Activated T-helper 17 cell treated with anti-CD3 and anti-CD28 coated beads, Interleukin-2, amount 50 U/mL, for 72 hours (primary cell): Measurements from ENCODE around the gene RBM19. TPM values are rescaled to one million over a fixed set of nuclear protein-coding genes. Genes with fewer than 3 reads are reported as not detected.
"Not testable (repeated sequence)": the region's sequence is repeated elsewhere in the genome, so short reads cannot be mapped to it uniquely, and the experiment has no call there.

Experiments used
- ATAC-seq: fragments of 150-1000 bp; cut with Tn5 transposase; replicated peaks from 2 replicates; pipeline ENCODE4 v1.10.0; 2021; ENCODE audit warnings: mild to moderate bottlenecking, moderate library complexity
- H3K27ac Mint-ChIP-seq: one replicate; pipeline ENCODE4 v1.8.0; 2022; ENCODE audit warnings: mixed read lengths
- H3K27me3 Mint-ChIP-seq: one replicate; pipeline ENCODE4 v1.8.0; 2022; ENCODE audit warnings: mixed read lengths
- H3K36me3 Mint-ChIP-seq: one replicate; pipeline ENCODE4 v1.8.0; 2022; ENCODE audit warnings: low read depth, mild to moderate bottlenecking, mixed read lengths
- H3K4me1 Mint-ChIP-seq: one replicate; pipeline ENCODE4 v1.8.0; 2022; ENCODE audit warnings: mixed read lengths
- H3K4me3 Mint-ChIP-seq: one replicate; pipeline ENCODE4 v1.8.0; 2022; ENCODE audit warnings: mild to moderate bottlenecking, mixed read lengths
- H3K9me3 Mint-ChIP-seq: one replicate; pipeline ENCODE4 v1.8.0; 2022; ENCODE audit warnings: mixed read lengths
- total RNA-seq, 2 donors: library from RNA; stranded (reverse); gene quantifications; one replicate each; pipeline ENCODE4 v1.2.3, GENCODE V29; 2022

RBM19 gene
- total RNA-seq = 10 to 100 TPM; 66.7 to 73.3 TPM

GRCh38 chr12:113965951-113966797, at the start of gene RBM19:
Gene RBM19 (minus strand): TSS chr12:113966325. CDS start chr12:113966227, 98 bp downstream.
- H3K4me3 Mint-ChIP-seq = peak within 1 kb of the TSS; percentile 93
- peak within 1 kb of the TSS; percentile 99 for H3K27ac Mint-ChIP-seq
- H3K36me3 Mint-ChIP-seq = peaks cover 50% of the 10 kb centered on the region
- peaks cover 37% of the 10 kb centered on the region for H3K4me1 Mint-ChIP-seq
- no peaks in the 10 kb centered on the region for H3K27me3 Mint-ChIP-seq
- H3K9me3 Mint-ChIP-seq = no peaks in the 10 kb centered on the region
- ATAC-seq = peak; percentile 73

GRCh38 chr12:114015851-114016250, 49.7 kb upstream of the RBM19 start:
- no peak for ATAC-seq
- Mint-ChIP-seq H3K27ac (no peak overlapping the region), H3K36me3 (no peaks in the 10 kb centered on the region), H3K4me3 (no peak overlapping the region), H3K4me1 (no peaks in the 10 kb centered on the region), H3K9me3 (no peaks in the 10 kb centered on the region), H3K27me3 (peaks cover 8% of the 10 kb centered on the region)

GRCh38 chr12:114013575-114014345, 47.6 kb upstream of the RBM19 start:
- ATAC-seq = no peak
- H3K27me3 Mint-ChIP-seq = peaks cover 10% of the 10 kb centered on the region
- no peak overlapping the region for H3K27ac Mint-ChIP-seq
- no peaks in the 10 kb centered on the region for H3K4me1 Mint-ChIP-seq
- no peaks in the 10 kb centered on the region for H3K36me3 Mint-ChIP-seq
- H3K4me3 Mint-ChIP-seq = no peak overlapping the region
- no peaks in the 10 kb centered on the region for H3K9me3 Mint-ChIP-seq

- H3K36me3 Mint-ChIP-seq = no peaks in the 10 kb centered on the region
- H3K4me3 Mint-ChIP-seq = no peak overlapping the region
- H3K9me3 Mint-ChIP-seq = no peaks in the 10 kb centered on the region
- H3K27ac Mint-ChIP-seq = no peak overlapping the region
- no peak for ATAC-seq
- no peaks in the 10 kb centered on the region for H3K4me1 Mint-ChIP-seq
- peaks cover 17% of the 10 kb centered on the region for H3K27me3 Mint-ChIP-seq
Observed at GRCh38 chr12:114012744-114013431, 46.8 kb upstream of the RBM19 start.

- ATAC-seq = no peak
- Mint-ChIP-seq H3K4me3 (no peak overlapping the region), H3K36me3 (no peaks in the 10 kb centered on the region), H3K9me3 (no peaks in the 10 kb centered on the region), H3K27ac (no peak overlapping the region), H3K27me3 (peaks cover 19% of the 10 kb centered on the region), H3K4me1 (no peaks in the 10 kb centered on the region)
Observed at GRCh38 chr12:114011711-114012110, 45.6 kb upstream of the RBM19 start.

- Mint-ChIP-seq H3K27me3 (peaks cover 22% of the 10 kb centered on the region), H3K27ac (no peak overlapping the region), H3K4me1 (no peaks in the 10 kb centered on the region), H3K4me3 (no peak overlapping the region), H3K36me3 (no peaks in the 10 kb centered on the region), H3K9me3 (no peaks in the 10 kb centered on the region)
- no peak for ATAC-seq
Observed at GRCh38 chr12:114006482-114007425, 40.6 kb upstream of the RBM19 start.

GRCh38 chr12:114004402-114004801, 38.3 kb upstream of the RBM19 start:
- no peak overlapping the region for H3K27ac Mint-ChIP-seq
- no peak for ATAC-seq
- no peaks in the 10 kb centered on the region for H3K36me3 Mint-ChIP-seq
- no peaks in the 10 kb centered on the region for H3K4me1 Mint-ChIP-seq
- H3K9me3 Mint-ChIP-seq = no peaks in the 10 kb centered on the region
- no peak overlapping the region for H3K4me3 Mint-ChIP-seq
- H3K27me3 Mint-ChIP-seq = peaks cover 26% of the 10 kb centered on the region

- Mint-ChIP-seq H3K27me3 (peaks cover 21% of the 10 kb centered on the region), H3K9me3 (no peaks in the 10 kb centered on the region), H3K36me3 (no peaks in the 10 kb centered on the region), H3K4me3 (no peak overlapping the region), H3K27ac (no peak overlapping the region), H3K4me1 (no peaks in the 10 kb centered on the region)
- no peak for ATAC-seq
Observed at GRCh38 chr12:114003286-114003685, 37.2 kb upstream of the RBM19 start.

- Mint-ChIP-seq H3K27ac (no peak overlapping the region), H3K9me3 (no peaks in the 10 kb centered on the region), H3K27me3 (peaks cover 17% of the 10 kb centered on the region), H3K4me3 (no peak overlapping the region), H3K4me1 (no peaks in the 10 kb centered on the region), H3K36me3 (no peaks in the 10 kb centered on the region)
- no peak for ATAC-seq
Observed at GRCh38 chr12:114001511-114002340, 35.6 kb upstream of the RBM19 start.

GRCh38 chr12:114000861-114001260, 34.7 kb upstream of the RBM19 start:
- Mint-ChIP-seq H3K36me3 (no peaks in the 10 kb centered on the region), H3K4me1 (no peaks in the 10 kb centered on the region), H3K9me3 (no peaks in the 10 kb centered on the region), H3K4me3 (no peak overlapping the region), H3K27me3 (peaks cover 17% of the 10 kb centered on the region), H3K27ac (no peak overlapping the region)
- ATAC-seq = no peak

GRCh38 chr12:114000261-114000660, 34.1 kb upstream of the RBM19 start:
- not testable (repeated sequence) for H3K27ac Mint-ChIP-seq, H3K9me3 Mint-ChIP-seq, H3K4me3 Mint-ChIP-seq, H3K36me3 Mint-ChIP-seq, H3K4me1 Mint-ChIP-seq, ATAC-seq
- peaks cover 17% of the 10 kb centered on the region for H3K27me3 Mint-ChIP-seq

- H3K36me3 Mint-ChIP-seq = no peaks in the 10 kb centered on the region
- ATAC-seq = no peak
- no peak overlapping the region for H3K4me3 Mint-ChIP-seq
- peaks cover 21% of the 10 kb centered on the region for H3K27me3 Mint-ChIP-seq
- H3K9me3 Mint-ChIP-seq = no peaks in the 10 kb centered on the region
- no peaks in the 10 kb centered on the region for H3K4me1 Mint-ChIP-seq
- H3K27ac Mint-ChIP-seq = no peak overlapping the region
Observed at GRCh38 chr12:113997365-113997764, 31.2 kb upstream of the RBM19 start.

GRCh38 chr12:113996026-113996425, 29.9 kb upstream of the RBM19 start:
- H3K36me3 Mint-ChIP-seq = no peaks in the 10 kb centered on the region
- H3K27me3 Mint-ChIP-seq = peaks cover 20% of the 10 kb centered on the region
- no peaks in the 10 kb centered on the region for H3K4me1 Mint-ChIP-seq
- H3K27ac Mint-ChIP-seq = no peak overlapping the region
- ATAC-seq = no peak
- H3K9me3 Mint-ChIP-seq = no peaks in the 10 kb centered on the region
- H3K4me3 Mint-ChIP-seq = no peak overlapping the region
